HepG2 (cell line): Measurements from ENCODE around the gene BBS9. TPM values are rescaled to one million over a fixed set of nuclear protein-coding genes. Genes with fewer than 3 reads are reported as not detected.

ENCODE experiments used
- ATAC-seq: fragments of 200-7000 bp; cut with Tn5 transposase; 3 replicates; pipeline ENCODE4 v1.9.1; 2020; ENCODE audit warnings: mild to moderate bottlenecking, moderate library complexity
- BruUV-seq: library from RNA; stranded (reverse); fragments of 400-500 nt; replicated peaks from 2 replicates; lab custom pipeline; 2021; lab: Mats Ljungman, UMichigan
- CTCF ChIA-PET: fragments of 300-600 bp; formaldehyde crosslinking; extraction: SDS; loops from one replicate; lab custom pipeline; 2021; ENCODE audit warnings: low total read pairs, inconsistent platforms, low intra/inter-chr PET ratio; lab: Yijun Ruan, JAX
- POLR2A ChIA-PET: fragments of 350-600 bp; sonication (Branson Sonifier 250); formaldehyde crosslinking; loops from one replicate; lab custom pipeline; 2020; ENCODE audit warnings: antibody characterized with exemption, inconsistent platforms; lab: Yijun Ruan, JAX
- DNase-seq: peaks from one replicate; pipeline ENCODE4 v3.0.0-alpha.2; 2015; ENCODE audit warnings: low spot score
- FAIRE-seq: peaks from 3 replicates; lab custom pipeline; 2011; peaks lifted over from hg19 to GRCh38; lab: Jason Lieb, UNC
- H2AFZ ChIP-seq: one replicate; pipeline ENCODE4 v1.6.1; 2011; ENCODE audit warnings: low read length, inconsistent platforms
- H3K27ac ChIP-seq: fragments of 300-600 bp; 3 replicates; pipeline ENCODE4 v1.8.0; 2011; ENCODE audit warnings: mixed run types, mild to moderate bottlenecking, mixed read lengths, low read length, inconsistent platforms; ENCODE audit not compliant: insufficient read depth; ENCODE audit errors: extremely low read length
- H3K27me3 ChIP-seq, 2 experiments: fragments of 200-600 bp in 1 of 2; 2 replicates in 1 of 2; 3 replicates in 1 of 2; pipeline versions ENCODE4 v1.6.0 to v1.8.0; 2011; ENCODE audit warnings: low read length in 2 of 2, mild to moderate bottlenecking in 2 of 2, moderate library complexity in 2 of 2, inconsistent platforms in 1 of 2; ENCODE audit not compliant: insufficient read depth in 2 of 2, control insufficient read depth in 1 of 2
- H3K36me3 ChIP-seq, 2 experiments: fragments of 200-600 bp in 1 of 2; replicated peaks in 1 of 2; 2 replicates in 1 of 2; 3 replicates in 1 of 2; pipeline versions ENCODE4 v1.5.1 to v1.8.0; 2011; ENCODE audit warnings: low read length in 2 of 2, inconsistent platforms in 1 of 2; ENCODE audit not compliant: insufficient read depth in 2 of 2, control insufficient read depth in 1 of 2
- H3K4me1 ChIP-seq: 2 replicates; pipeline ENCODE4 v1.5.1; 2012; ENCODE audit warnings: low read length, inconsistent platforms; ENCODE audit not compliant: insufficient read depth
- H3K4me2 ChIP-seq: 2 replicates; pipeline ENCODE4 v1.6.0; 2011; ENCODE audit warnings: low read depth, low read length, inconsistent platforms
- H3K4me3 ChIP-seq, 3 experiments: fragments of 200-600 bp in 1 of 3; sonication (generic), shearing (Covaris generic) in 1 of 3; replicated peaks in 1 of 3; 2 replicates each; pipeline ENCODE4 v1.5.1; 2011 to 2016; ENCODE audit warnings: low read length in 3 of 3, inconsistent platforms in 2 of 3, low read depth in 2 of 3, mild to moderate bottlenecking in 2 of 3, control low read depth in 1 of 3, mixed read lengths in 1 of 3; ENCODE audit not compliant: insufficient read depth in 1 of 3
- H3K79me2 ChIP-seq: one replicate; pipeline ENCODE4 v1.6.1; 2011; ENCODE audit warnings: low read length, inconsistent platforms; ENCODE audit not compliant: insufficient read depth
- H3K9ac ChIP-seq: 2 replicates; pipeline ENCODE4 v1.6.0; 2011; ENCODE audit warnings: mild to moderate bottlenecking, low read depth, low read length, inconsistent platforms; ENCODE audit not compliant: insufficient read depth
- H3K9me3 ChIP-seq: 2 replicates; pipeline ENCODE4 v1.5.1; 2012; ENCODE audit warnings: mild to moderate bottlenecking, low read length
- H4K20me1 ChIP-seq: 2 replicates; pipeline ENCODE4 v1.6.0; 2011; ENCODE audit warnings: inconsistent platforms, mild to moderate bottlenecking, low read length, moderate library complexity; ENCODE audit not compliant: insufficient read depth
- DNMT3B ChIP-seq: conservative IDR thresholded peaks from 2 replicates; pipeline ENCODE4 v1.6.1; 2016; ENCODE audit warnings: missing biosample characterization, control low read depth
- EP300 ChIP-seq, 3 experiments: sonication (generic) in 1 of 3; formaldehyde crosslinking in 1 of 3; IDR thresholded peaks; 2 replicates each; pipeline versions ENCODE4 v1.5.1 to v1.6.1; 2011 to 2020; ENCODE audit warnings: low read depth in 2 of 3, low read length in 2 of 3, borderline replicate concordance in 1 of 3, improper control_type of control experiment in 1 of 3, mild to moderate bottlenecking in 1 of 3, missing genetic modification reagents in 1 of 3, moderate library complexity in 1 of 3
- ZNF160 ChIP-seq: sonication (generic); formaldehyde crosslinking; IDR thresholded peaks from 2 replicates; pipeline ENCODE4 v1.8.0; 2022; ENCODE audit warnings: mild to moderate bottlenecking, inconsistent platforms, missing genetic modification reagents
- ZNF318 ChIP-seq: sonication (generic); formaldehyde crosslinking; IDR thresholded peaks from 2 replicates; pipeline ENCODE4 v1.4.0; 2020; ENCODE audit warnings: mild to moderate bottlenecking, missing genetic modification reagents
- ZNF431 ChIP-seq: sonication (generic); formaldehyde crosslinking; IDR thresholded peaks from 2 replicates; pipeline ENCODE4 v1.9.0; 2022; ENCODE audit warnings: missing genetic modification reagents, low read depth, mild to moderate bottlenecking, borderline replicate concordance
- ZNF646 ChIP-seq: sonication (generic); formaldehyde crosslinking; IDR thresholded peaks from 2 replicates; pipeline ENCODE4 v1.9.0; 2021; ENCODE audit warnings: mild to moderate bottlenecking, missing genetic modification reagents
- WGBS: methylation state at CpG from one replicate; pipeline ENCODE4 v1.1.6; 2017; ENCODE audit warnings: low lambda C conversion rate; 5-methylcytosine and 5-hydroxymethylcytosine counted together
- in situ Hi-C: cut with HindIII; loops from 2 replicates; pipeline ENCODE4 v1.10.0; 2017; ENCODE audit warnings: low pct_unique_long_range_greater_than_20kb; ENCODE audit not compliant: extremely low pct_ligation_motif_present
- intact Hi-C: fragments of 100-400 bp; cut with micrococcal nuclease; formaldehyde crosslinking; loops from one replicate; pipeline ENCODE4 v1.10.0; 2022; ENCODE audit not compliant: unreplicated experiment
- polyA plus RNA-seq, 8 experiments: library from polyadenylated mRNA; depleted of rRNA in 3 of 8; stranded (reverse) in 7 of 8; unstranded in 1 of 8; fragments of >200 nt; fragmentation: Illumina TruSeq in 4 of 8; extraction: Trizol in 4 of 8; gene quantifications; 2 replicates each; pipeline versions ENCODE4 v1.2.1 to v1.2.3, GENCODE V29; 2011 to 2016; ENCODE audit warnings: low read depth in 4 of 8, missing spikeins in 1 of 8, mixed read lengths in 1 of 8; ENCODE audit not compliant: insufficient read depth in 1 of 8
- total RNA-seq, 5 experiments: library from RNA; depleted of rRNA; stranded (reverse); fragments of >200 nt; fragmentation: Illumina TruSeq; extraction: Trizol; gene quantifications; 2 replicates each; pipeline ENCODE4 v1.2.3, GENCODE V29; 2016; ENCODE audit warnings: low read depth in 1 of 5

BBS9 gene
- total and polyA plus RNA-seq, 2 of the 13 experiments (the other 11 are each of a cell fraction or from before 2014, with no cell fraction given), result 5.1 to 7.8 TPM

GRCh38 chr7:33210958-33211357 lies 81.6 kb downstream of the BBS9 start (continued):
- TF ChIP-seq ZNF646 (CRISPR knock-in tag) (no peak), EP300 (IDR thresholded peaks at IDR 0.05; ENCODE audit: low read depth in 2 of 2, low read length in 2 of 2) (no peak), EP300 (CRISPR knock-in tag; IDR thresholded peaks at IDR 0.05; ENCODE audit: borderline replicate concordance) (no peak), ZNF431 (CRISPR knock-in tag) (no peak), DNMT3B (CRISPR knock-in tag) (no peak)

- Histone ChIP-seq H3K27me3 (no peaks in the 10 kb centered on the region), H2AFZ (no peak overlapping the region), H3K79me2 (no peaks in the 10 kb centered on the region), H4K20me1 (no peaks in the 10 kb centered on the region), H3K4me3 (no peak overlapping the region), H3K4me1 (peaks cover 41% of the 10 kb centered on the region), H3K9me3 (peaks cover 27% of the 10 kb centered on the region), H3K36me3 (no peaks in the 10 kb centered on the region), H3K27ac (no peak overlapping the region), H3K4me2 (no peak overlapping the region), H3K9ac (no peak overlapping the region)
- POLR2A ChIA-PET, result no interaction called here
- BruUV-seq, result no TSS peak
- intact Hi-C loops (loop anchor here (10.0 kb wide), 1 partner anchor 717 kb away; the partner anchor contains the start of genes AVL9 and LSM5), in situ Hi-C loops (no loop called here)
- peak; percentile 98 for TF ChIP-seq ZNF160
- no peak for TF ChIP-seq ZNF318
- no peak for DNase-seq
- WGBS, result 82% methylated on average over 2 of the region's 2 CpGs
- FAIRE-seq, result no peak
- no peak for ATAC-seq
- CTCF ChIA-PET, result no interaction called here
These were observed 82.8 kb downstream of the BBS9 start for GRCh38 chr7:33212144-33212543.
